Kidney epithelial cell (primary cell): Measurements from ENCODE around the gene S100A3. TPM values are rescaled to one million over a fixed set of nuclear protein-coding genes. Genes with fewer than 3 reads are reported as not detected.

Experiments
- DNase-seq: peaks from one replicate; pipeline ENCODE4 v3.0.0-alpha.2; 2010; ENCODE audit warnings: low read depth
- H3K27me3 ChIP-seq: 2 replicates; pipeline ENCODE4 v1.6.0; 2011; ENCODE audit warnings: low read length; ENCODE audit not compliant: control insufficient read depth, insufficient read depth
- H3K36me3 ChIP-seq: 2 replicates; pipeline ENCODE4 v1.5.1; 2011; ENCODE audit warnings: low read length; ENCODE audit not compliant: control insufficient read depth, insufficient read depth
- H3K4me3 ChIP-seq: 2 replicates; pipeline ENCODE4 v1.5.1; 2011; ENCODE audit warnings: low read depth, mild to moderate bottlenecking, control low read depth, low read length
- CTCF ChIP-seq: IDR thresholded peaks from 2 replicates; pipeline ENCODE4 v1.5.1; 2011; ENCODE audit warnings: mild to moderate bottlenecking, moderate library complexity, low read length, control low read depth, inconsistent platforms; ENCODE audit not compliant: insufficient read depth, poor library complexity, severe bottlenecking
- total RNA-seq: library from RNA; depleted of rRNA; stranded (reverse); fragments of >200 nt; gene quantifications from 2 replicates; pipeline ENCODE4 v1.2.3, GENCODE V29; 2015

S100A3 gene
- total RNA-seq, 1 donor from 2014 or later: 5.8 TPM

GRCh38 chr1:153560771-153561465 is 11.9 kb upstream of the S100A3 start:
- H3K36me3 ChIP-seq: no peaks in the 10 kb centered on the region
- no peak for TF ChIP-seq CTCF
- no peak for DNase-seq
- no peaks in the 10 kb centered on the region for H3K27me3 ChIP-seq
- H3K4me3 ChIP-seq: no peak overlapping the region

GRCh38 chr1:153560241-153560640 is 11.2 kb upstream of the S100A3 start:
- H3K36me3 ChIP-seq: no peaks in the 10 kb centered on the region
- H3K27me3 ChIP-seq: no peaks in the 10 kb centered on the region
- DNase-seq: no peak
- no peak overlapping the region for H3K4me3 ChIP-seq
- no peak for TF ChIP-seq CTCF

GRCh38 chr1:153557877-153558276 is 8.8 kb upstream of the S100A3 start:
- no peaks in the 10 kb centered on the region for H3K36me3 ChIP-seq
- no peaks in the 10 kb centered on the region for H3K27me3 ChIP-seq
- no peak overlapping the region for H3K4me3 ChIP-seq
- TF ChIP-seq CTCF: no peak
- no peak for DNase-seq

- Histone ChIP-seq H3K4me3 (no peak overlapping the region), H3K27me3 (no peaks in the 10 kb centered on the region), H3K36me3 (no peaks in the 10 kb centered on the region)
- TF ChIP-seq CTCF: no peak
- DNase-seq: no peak
Measured at GRCh38 chr1:153556348-153556747, 7.3 kb upstream of the S100A3 start.

GRCh38 chr1:153553830-153554541 is 4.9 kb upstream of the S100A3 start:
- no peaks in the 10 kb centered on the region for H3K36me3 ChIP-seq
- no peak for DNase-seq
- no peak for TF ChIP-seq CTCF

More at GRCh38 chr1:153553830-153554541, 4.9 kb upstream of the S100A3 start:
- Histone ChIP-seq H3K27me3 (no peaks in the 10 kb centered on the region), H3K4me3 (no peak overlapping the region)
